Pancreas (tissue), 10 donors: ENCODE measurements around the gene DGKG. TPM values are rescaled to one million over a fixed set of nuclear protein-coding genes. Genes with fewer than 3 reads are reported as not detected.

Source experiments
- ATAC-seq, 4 donors: fragments of 200-7000 bp; cut with Tn5 transposase; one replicate each; pipeline versions ENCODE4 v1.8.0 to v1.9.1; 2020; ENCODE audit warnings: mild to moderate bottlenecking in 4 of 4, moderate library complexity in 4 of 4
- DNase-seq, 6 donors: peaks; one replicate each; pipeline ENCODE4 v3.0.0-alpha.2; 2020
- FAIRE-seq: peaks from 2 replicates; lab custom pipeline; 2012; peaks lifted over from hg19 to GRCh38; lab: Jason Lieb, UNC
- H3K27ac ChIP-seq, 4 donors: fragments of 200-600 bp; sonication (generic); 1 replicate in 3 of 4; 2 replicates in 1 of 4; pipeline versions ENCODE4 v1.5.0 to v1.8.0; 2020
- H3K27me3 ChIP-seq, 4 donors: fragments of 200-600 bp; one replicate each; pipeline ENCODE4 v1.8.0; 2021
- H3K36me3 ChIP-seq, 3 donors: fragments of 200-600 bp; sonication (generic) in 1 of 3; one replicate each; pipeline versions ENCODE4 v1.5.0 to v1.8.0; 2020 to 2021
- H3K4me1 ChIP-seq, 3 donors: fragments of 200-600 bp; one replicate each; pipeline ENCODE4 v1.8.0; 2021
- H3K4me3 ChIP-seq, 4 donors: fragments of 200-600 bp; sonication (generic) in 2 of 4; one replicate each; pipeline versions ENCODE4 v1.5.0 to v1.8.0; 2020 to 2021
- H3K9me3 ChIP-seq, 4 donors: fragments of 200-600 bp; one replicate each; pipeline ENCODE4 v1.8.0; 2021
- WGBS, 2 donors: extraction: QIAGEN DNeasy Blood & Tissue Kit; methylation state at CpG; one replicate each; pipeline ENCODE4 v1.1.7; 2013; 5-methylcytosine and 5-hydroxymethylcytosine counted together
- intact Hi-C, 3 donors: fragments of 100-400 bp; cut with DNase I; formaldehyde crosslinking; loops; one replicate each; pipeline versions ENCODE4 v1.11.1 to v1.14.2; 2022
- polyA plus RNA-seq, 2 donors: library from polyadenylated mRNA; stranded (reverse); fragments of 200-250 nt; gene quantifications; one replicate each; pipeline ENCODE4 v1.2.3, GENCODE V29; 2013
- total RNA-seq, 6 donors: library from RNA; stranded (reverse); fragmentation: NEBNext Ultra II Directional in 4 of 6; extraction: Animal tissue kit (Norgen Biotek cat#: 25700) in 4 of 6; gene quantifications; one replicate each; pipeline versions ENCODE4 v1.2.1 to v1.2.4, GENCODE V29; 2021 to 2023
- TF ChIP-seq, protein P1 (sequence below), 4 donors: fragments of 200-600 bp; sonication (generic) in 3 of 4; IDR thresholded peaks; one replicate each; pipeline versions ENCODE4 v1.5.0 to v1.8.0; 2021; ENCODE audit warnings: antibody characterized with exemption in 4 of 4
- donor health status: healthy with polysubstance abuse.
- donor health status: DM: no; HTN: no; CAD: no; lungs with moderate emphysema.
- donor health status: DM: no; HTN: no; CAD: no.
- donor health status: control.
- donor health status: control.
- donor health status: Bipolar disorder and iron deficiency.
- donor health status: DM: yes; HTN: yes; CAD: no.
- donor health status: DM: no; HTN: no; CAD: no.
- donor health status: DM: no; HTN: no; CAD: no.
- donor health status: DM: yes; HTN: yes; CAD: no.

The DGKG gene
- total and polyA plus RNA-seq, 8 donors: 0.16 to 2.0 (median 0.88) TPM

DNA sequence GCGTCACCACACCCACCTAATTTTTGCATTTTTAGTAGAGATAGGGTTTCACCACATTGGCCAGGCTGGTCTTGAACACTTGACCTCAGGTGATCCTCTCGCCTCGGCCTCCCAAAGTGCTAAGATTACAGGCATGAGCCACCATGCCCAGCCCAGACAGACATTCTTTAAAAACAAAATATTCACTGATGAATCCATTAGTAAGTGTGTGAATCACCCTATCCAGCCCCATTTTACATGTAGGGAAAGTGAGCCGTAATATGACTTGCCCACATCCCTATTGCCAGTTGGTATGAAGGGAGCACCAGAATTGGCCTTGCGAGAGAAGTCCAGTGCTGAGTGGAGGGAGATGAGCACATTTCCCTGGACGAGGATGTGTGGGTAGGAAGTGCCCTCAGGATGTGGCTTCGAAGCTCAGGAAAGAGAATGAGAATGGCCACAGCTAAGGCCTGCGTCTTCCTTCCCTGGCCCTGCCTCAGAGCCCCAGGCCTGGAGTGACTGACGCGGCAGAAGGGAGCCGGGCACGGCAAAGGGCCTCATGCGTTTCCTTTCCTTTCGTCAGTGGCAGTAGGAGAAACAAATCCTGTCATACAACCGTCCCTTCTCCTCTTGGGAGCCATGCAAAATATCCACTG lies 224.9 kb downstream of the DGKG start:
- ATAC-seq (no peak), FAIRE-seq (no peak), DNase-seq (peak in 1 of 6 donors; percentile 5)
- TF ChIP-seq, protein P1, sequence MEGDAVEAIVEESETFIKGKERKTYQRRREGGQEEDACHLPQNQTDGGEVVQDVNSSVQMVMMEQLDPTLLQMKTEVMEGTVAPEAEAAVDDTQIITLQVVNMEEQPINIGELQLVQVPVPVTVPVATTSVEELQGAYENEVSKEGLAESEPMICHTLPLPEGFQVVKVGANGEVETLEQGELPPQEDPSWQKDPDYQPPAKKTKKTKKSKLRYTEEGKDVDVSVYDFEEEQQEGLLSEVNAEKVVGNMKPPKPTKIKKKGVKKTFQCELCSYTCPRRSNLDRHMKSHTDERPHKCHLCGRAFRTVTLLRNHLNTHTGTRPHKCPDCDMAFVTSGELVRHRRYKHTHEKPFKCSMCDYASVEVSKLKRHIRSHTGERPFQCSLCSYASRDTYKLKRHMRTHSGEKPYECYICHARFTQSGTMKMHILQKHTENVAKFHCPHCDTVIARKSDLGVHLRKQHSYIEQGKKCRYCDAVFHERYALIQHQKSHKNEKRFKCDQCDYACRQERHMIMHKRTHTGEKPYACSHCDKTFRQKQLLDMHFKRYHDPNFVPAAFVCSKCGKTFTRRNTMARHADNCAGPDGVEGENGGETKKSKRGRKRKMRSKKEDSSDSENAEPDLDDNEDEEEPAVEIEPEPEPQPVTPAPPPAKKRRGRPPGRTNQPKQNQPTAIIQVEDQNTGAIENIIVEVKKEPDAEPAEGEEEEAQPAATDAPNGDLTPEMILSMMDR (IDR thresholded peaks at IDR 0.05): no peak
- no peak overlapping the region for H3K27ac ChIP-seq
- no peaks in the 10 kb centered on the region for H3K36me3 ChIP-seq
- peaks cover 0 to 13% (median 0%) of the 10 kb centered on the region in 3 donors for H3K4me1 ChIP-seq
- H3K4me3 ChIP-seq: no peak overlapping the region
- no peaks in the 10 kb centered on the region for H3K27me3 ChIP-seq
- intact Hi-C loops: no loop called here
- WGBS, 2 donors: 95% methylated on average over 15 of the region's 15 CpGs
- no peaks in the 10 kb centered on the region for H3K9me3 ChIP-seq

- FAIRE-seq (no peak), ATAC-seq (no peak), DNase-seq (no peak)
- intact Hi-C loops: no loop called here
- H3K4me1 ChIP-seq: peaks cover 0 to 14% (median 11%) of the 10 kb centered on the region in 3 donors
- H3K27ac ChIP-seq: no peak overlapping the region
- 91% methylated on average over 5 of the region's 5 CpGs for WGBS, 2 donors
- H3K4me3 ChIP-seq: no peak overlapping the region
- no peaks in the 10 kb centered on the region for H3K36me3 ChIP-seq
- TF ChIP-seq, protein P1 (IDR thresholded peaks at IDR 0.05): no peak
- no peaks in the 10 kb centered on the region for H3K27me3 ChIP-seq
- H3K9me3 ChIP-seq: no peaks in the 10 kb centered on the region
Observed at GRCh38 chr3:186133980-186134379, 228.1 kb downstream of the DGKG start.

DNA sequence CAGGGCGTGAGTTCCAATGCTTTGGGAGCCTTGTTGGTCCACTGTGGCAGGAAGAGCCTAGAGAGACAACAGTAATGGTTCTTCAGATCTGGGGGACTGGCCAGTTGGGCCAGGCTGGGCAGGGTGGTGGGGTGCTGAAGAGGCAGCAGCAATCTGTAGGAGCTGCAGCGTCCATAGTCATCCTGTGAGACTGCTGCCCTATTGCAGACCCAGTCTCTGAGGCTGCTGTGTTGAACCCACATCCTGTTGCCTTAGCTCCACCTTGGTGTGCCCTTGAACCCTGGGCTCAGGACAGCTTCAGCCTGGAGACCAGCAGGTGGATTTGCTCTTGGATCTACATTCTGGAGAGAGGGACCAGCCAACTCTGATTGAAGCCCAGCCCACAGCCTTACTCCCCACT lies 229.5 kb downstream of the DGKG start:
- Histone ChIP-seq H3K4me3 (no peak overlapping the region), H3K36me3 (no peaks in the 10 kb centered on the region), H3K27ac (no peak overlapping the region), H3K9me3 (no peaks in the 10 kb centered on the region), H3K4me1 (peaks cover 0 to 11% (median 9%) of the 10 kb centered on the region in 3 donors), H3K27me3 (no peaks in the 10 kb centered on the region)
- TF ChIP-seq, protein P1 (IDR thresholded peaks at IDR 0.05): no peak
- no peak for DNase-seq
- intact Hi-C loops: no loop called here
- no peak for FAIRE-seq
- 91 to 96% methylated on average over 2 of the region's 2 CpGs for WGBS, 2 donors
- ATAC-seq: peak in 1 of 4 donors; percentile 16

GRCh38 chr3:186129206-186129605 lies 232.8 kb downstream of the DGKG start:
- Histone ChIP-seq H3K9me3 (no peaks in the 10 kb centered on the region), H3K36me3 (no peaks in the 10 kb centered on the region), H3K27me3 (no peaks in the 10 kb centered on the region), H3K27ac (no peak overlapping the region), H3K4me1 (peaks cover 0 to 14% (median 11%) of the 10 kb centered on the region in 3 donors), H3K4me3 (no peak overlapping the region)
- ATAC-seq (no peak), DNase-seq (no peak), FAIRE-seq (no peak)
- TF ChIP-seq, protein P1 (IDR thresholded peaks at IDR 0.05): no peak
- intact Hi-C loops: no loop called here
- 92 to 94% methylated on average over 4 of the region's 4 CpGs for WGBS, 2 donors

GRCh38 chr3:186128158-186128557 lies 233.9 kb downstream of the DGKG start:
- TF ChIP-seq, protein P1 (IDR thresholded peaks at IDR 0.05): no peak
- no peak for FAIRE-seq
- intact Hi-C loops: no loop called here
- Histone ChIP-seq H3K4me1 (peaks cover 0 to 16% (median 11%) of the 10 kb centered on the region in 3 donors), H3K9me3 (no peaks in the 10 kb centered on the region), H3K4me3 (no peak overlapping the region), H3K36me3 (no peaks in the 10 kb centered on the region), H3K27ac (no peak overlapping the region), H3K27me3 (no peaks in the 10 kb centered on the region)
- WGBS, 2 donors: 67 to 79% methylated on average over 8 of the region's 8 CpGs
- DNase-seq: no peak
- no peak for ATAC-seq
